H1 (cell line): ENCODE measurements around the gene CFAP97D2. TPM values are rescaled to one million over a fixed set of nuclear protein-coding genes. Genes with fewer than 3 reads are reported as not detected.

Experiments
- CTCF ChIA-PET: fragments of 300-600 bp; sonication (Branson Sonifier 250); formaldehyde crosslinking; loops from one replicate; lab custom pipeline; 2021; ENCODE audit not compliant: partially characterized antibody; lab: Charles Lee
- POLR2A ChIA-PET: fragments of 300-600 bp; sonication (Branson Sonifier 250); formaldehyde crosslinking; loops from one replicate; lab custom pipeline; 2021; ENCODE audit warnings: inconsistent platforms; ENCODE audit not compliant: partially characterized antibody; lab: Charles Lee
- DNase-seq, 2 experiments: peaks; one replicate each; pipeline versions ENCODE4 v3.0.0 to v3.0.0-alpha.2; 2010 to 2022; ENCODE audit warnings: low spot score in 2 of 2, low read depth in 1 of 2, mixed read lengths in 1 of 2
- FAIRE-seq: peaks from 2 replicates; lab custom pipeline; 2011; peaks lifted over from hg19 to GRCh38; lab: Jason Lieb, UNC
- H2AFZ ChIP-seq: 2 replicates; pipeline ENCODE4 v1.8.1; 2012; ENCODE audit warnings: low read length, inconsistent platforms
- H2AK5ac ChIP-seq: 2 replicates; pipeline ENCODE4 v1.6.1; 2013; ENCODE audit warnings: low read depth, low read length
- H2BK120ac ChIP-seq: replicated peaks from 2 replicates; pipeline ENCODE3; 2013; ENCODE audit warnings: low read depth, low read length, inconsistent platforms
- H2BK12ac ChIP-seq: 2 replicates; pipeline ENCODE4 v1.6.1; 2013; ENCODE audit warnings: low read depth, low read length
- H2BK15ac ChIP-seq: 2 replicates; pipeline ENCODE4 v1.6.1; 2013; ENCODE audit warnings: low read length
- H2BK20ac ChIP-seq: 2 replicates; pipeline ENCODE4 v1.6.1; 2013; ENCODE audit warnings: low read length
- H2BK5ac ChIP-seq: 2 replicates; pipeline ENCODE4 v1.6.1; 2013; ENCODE audit warnings: low read depth, low read length
- H3K14ac ChIP-seq: 2 replicates; pipeline ENCODE4 v1.6.1; 2013; ENCODE audit warnings: inconsistent platforms; ENCODE audit not compliant: insufficient read length
- H3K18ac ChIP-seq: 2 replicates; pipeline ENCODE4 v1.6.1; 2013; ENCODE audit warnings: low read length; ENCODE audit errors: extremely low read depth
- H3K23ac ChIP-seq: 2 replicates; pipeline ENCODE4 v1.6.1; 2013; ENCODE audit warnings: inconsistent platforms; ENCODE audit not compliant: insufficient read length
- H3K23me2 ChIP-seq: 2 replicates; pipeline ENCODE4 v1.6.1; 2013; ENCODE audit warnings: low read depth, low read length
- H3K27ac ChIP-seq: 2 replicates; pipeline ENCODE4 v1.6.1; 2011; ENCODE audit warnings: low read depth, low read length, inconsistent platforms
- H3K27me3 ChIP-seq, 4 experiments: replicated peaks in 1 of 4; 1 replicate in 1 of 4; 2 replicates in 3 of 4; pipeline versions ENCODE4 v1.6.1 to v1.8.1; 2011 to 2013; ENCODE audit warnings: low read length in 3 of 4, mild to moderate bottlenecking in 3 of 4, inconsistent platforms in 2 of 4, mixed read lengths in 2 of 4, moderate library complexity in 1 of 4; ENCODE audit not compliant: control insufficient read depth in 3 of 4, insufficient read depth in 3 of 4; ENCODE audit errors: extremely low read depth in 1 of 4
- H3K36me3 ChIP-seq, 4 experiments: 2 replicates each; pipeline versions ENCODE4 v1.6.1 to v1.8.1; 2011 to 2013; ENCODE audit warnings: mild to moderate bottlenecking in 4 of 4, low read length in 3 of 4, moderate library complexity in 2 of 4, control low read depth in 1 of 4, inconsistent platforms in 1 of 4; ENCODE audit not compliant: insufficient read depth in 4 of 4, control insufficient read depth in 2 of 4
- H3K4ac ChIP-seq: replicated peaks from 2 replicates; pipeline ENCODE3; 2013; ENCODE audit warnings: low read length, low read depth, mixed read lengths, inconsistent platforms; ENCODE audit not compliant: insufficient read length
- H3K4me1 ChIP-seq, 4 experiments: replicated peaks in 1 of 4; 1 replicate in 1 of 4; 2 replicates in 3 of 4; pipeline versions ENCODE4 v1.6.1 to v1.8.1; 2011 to 2013; ENCODE audit warnings: low read length in 3 of 4, inconsistent platforms in 2 of 4, mixed read lengths in 1 of 4; ENCODE audit not compliant: insufficient read depth in 4 of 4, control insufficient read depth in 3 of 4
- H3K4me2 ChIP-seq, 2 experiments: 2 replicates each; pipeline versions ENCODE4 v1.6.1 to v1.8.1; 2011 to 2013; ENCODE audit warnings: low read depth in 2 of 2, low read length in 2 of 2, control low read depth in 1 of 2, inconsistent platforms in 1 of 2, mild to moderate bottlenecking in 1 of 2; ENCODE audit not compliant: insufficient read depth in 1 of 2
- H3K4me3 ChIP-seq, 4 experiments: fragments of 200-600, 300-600 bp in 1 of 4; sonication (generic), shearing (Covaris generic), sonication (Bioruptor Twin) in 1 of 4; 2 replicates each; pipeline versions ENCODE4 v1.5.1 to v1.8.1; 2011 to 2016; ENCODE audit warnings: low read length in 4 of 4, low read depth in 3 of 4, control low read depth in 2 of 4, inconsistent platforms in 2 of 4, mild to moderate bottlenecking in 2 of 4, mixed read lengths in 1 of 4, moderate library complexity in 1 of 4; ENCODE audit not compliant: insufficient read depth in 2 of 4; ENCODE audit errors: extremely low read depth in 1 of 4
- H3K56ac ChIP-seq: replicated peaks from 2 replicates; pipeline ENCODE3; 2013; ENCODE audit warnings: low read depth, mild to moderate bottlenecking, mixed read lengths, low read length, inconsistent platforms; ENCODE audit not compliant: insufficient read length
- H3K79me1 ChIP-seq: 2 replicates; pipeline ENCODE4 v1.6.1; 2013; ENCODE audit warnings: low read depth, low read length, control low read depth
- H3K79me2 ChIP-seq, 2 experiments: 2 replicates each; pipeline versions ENCODE4 v1.6.1 to v1.8.1; 2012 to 2013; ENCODE audit warnings: low read length in 2 of 2, mild to moderate bottlenecking in 2 of 2, inconsistent platforms in 1 of 2; ENCODE audit not compliant: insufficient read depth in 2 of 2, control insufficient read depth in 1 of 2
- H3K9ac ChIP-seq, 4 experiments: replicated peaks in 1 of 4; 1 replicate in 1 of 4; 2 replicates in 3 of 4; pipeline versions ENCODE4 v1.6.1 to v1.8.1; 2011 to 2013; ENCODE audit warnings: low read depth in 3 of 4, low read length in 3 of 4, control low read depth in 2 of 4, mild to moderate bottlenecking in 2 of 4, moderate library complexity in 2 of 4, inconsistent platforms in 1 of 4; ENCODE audit errors: extremely low read depth in 1 of 4
- H3K9me3 ChIP-seq, 2 experiments: 2 replicates each; pipeline versions ENCODE4 v1.6.1 to v1.8.1; 2012 to 2013; ENCODE audit warnings: mild to moderate bottlenecking in 2 of 2, moderate library complexity in 2 of 2, control low read depth in 1 of 2, inconsistent platforms in 1 of 2, low read depth in 1 of 2, low read length in 1 of 2, mixed read lengths in 1 of 2; ENCODE audit not compliant: insufficient read depth in 2 of 2
- H4K20me1 ChIP-seq, 2 experiments: replicated peaks in 1 of 2; 2 replicates each; pipeline versions ENCODE3 to v1.8.1; 2011 to 2013; ENCODE audit warnings: inconsistent platforms in 2 of 2, low read length in 2 of 2, mild to moderate bottlenecking in 1 of 2; ENCODE audit not compliant: insufficient read depth in 2 of 2, control insufficient read depth in 1 of 2
- H4K5ac ChIP-seq: 2 replicates; pipeline ENCODE4 v1.6.1; 2013; ENCODE audit warnings: low read length, low read depth, mixed read lengths, inconsistent platforms; ENCODE audit not compliant: insufficient read length
- H4K8ac ChIP-seq: 2 replicates; pipeline ENCODE4 v1.8.0; 2013; ENCODE audit warnings: mild to moderate bottlenecking, moderate library complexity, low read length, inconsistent platforms; ENCODE audit not compliant: insufficient read depth; ENCODE audit errors: extremely low read depth
- H4K91ac ChIP-seq: replicated peaks from 2 replicates; pipeline ENCODE3; 2013; ENCODE audit warnings: low read length, mixed read lengths, inconsistent platforms; ENCODE audit not compliant: insufficient read length
- ASH2L ChIP-seq: fragments of 200-600, 300-600 bp; sonication (generic); IDR thresholded peaks from one replicate; pipeline ENCODE4 v1.7.1; 2017; ENCODE audit warnings: low read length
- CBX8 ChIP-seq: fragments of 300-800, 300-1000 bp; sonication (generic); IDR thresholded peaks from 2 replicates; pipeline ENCODE4 v1.7.1; 2016; ENCODE audit warnings: low read depth, low read length, borderline replicate concordance
- CTBP2 ChIP-seq: IDR thresholded peaks from 2 replicates; pipeline ENCODE4 v1.7.0; 2011; ENCODE audit warnings: borderline replicate concordance, mild to moderate bottlenecking, moderate library complexity, mixed read lengths, low read length; ENCODE audit not compliant: insufficient read depth, insufficient read length
- KDM4A ChIP-seq: IDR thresholded peaks from one replicate; pipeline ENCODE4 v1.7.1; 2012; ENCODE audit warnings: low read depth, mild to moderate bottlenecking, moderate library complexity, low read length, inconsistent platforms; ENCODE audit not compliant: severe bottlenecking
- NRF1 ChIP-seq: IDR thresholded peaks from 2 replicates; pipeline ENCODE4 v1.6.1; 2011; ENCODE audit warnings: mild to moderate bottlenecking, low read depth, low read length, improper control_type of control experiment
- SIN3A ChIP-seq, 2 experiments: IDR thresholded peaks in 1 of 2; conservative IDR thresholded peaks in 1 of 2; 2 replicates each; pipeline ENCODE4 v1.6.1; 2011 to 2012; ENCODE audit warnings: low read length in 2 of 2, improper control_type of control experiment in 1 of 2, low read depth in 1 of 2, mild to moderate bottlenecking in 1 of 2
- ZNF274 ChIP-seq: IDR thresholded peaks from 2 replicates; pipeline ENCODE4 v1.7.0; 2012; ENCODE audit warnings: low read length, borderline replicate concordance; ENCODE audit errors: extremely low read depth
- WGBS, 2 experiments: shearing (Covaris generic) in 1 of 2; methylation state at CpG; one replicate each; pipeline versions ENCODE4 v1.1.6 to v1.1.7; 2013 to 2015; ENCODE audit warnings: low lambda C conversion rate in 2 of 2, mixed read lengths in 2 of 2, inconsistent platforms in 1 of 2, low coverage in 1 of 2, missing lambda C conversion rate in 1 of 2; ENCODE audit not compliant: insufficient replicate concordance in 2 of 2, insufficient coverage in 1 of 2, insufficient read length in 1 of 2; ENCODE audit errors: extremely low coverage in 1 of 2, missing lambda C conversion rate in 1 of 2; 5-methylcytosine and 5-hydroxymethylcytosine counted together
- polyA plus RNA-seq, 7 experiments: library from polyadenylated mRNA; depleted of rRNA in 3 of 7; stranded (reverse) in 5 of 7; unstranded in 2 of 7; fragments of >200 nt in 5 of 7; fragments of 200-250 nt in 2 of 7; gene quantifications; 1 replicate in 5 of 7; 2 replicates in 1 of 7; 4 replicates in 1 of 7; pipeline versions ENCODE4 v1.2.1 to v1.2.3, GENCODE V29; 2011 to 2013; ENCODE audit warnings: missing spikeins in 2 of 7, mixed read lengths in 2 of 7
- total RNA-seq: library from RNA; stranded (reverse); fragmentation: NEBNext Ultra II Directional; extraction: Animal tissue kit (Norgen Biotek cat#: 25700); gene quantifications from 2 replicates; pipeline ENCODE4 v1.2.1, GENCODE V29; 2021
- TF ChIP-seq, protein P1 (sequence below): IDR thresholded peaks from 2 replicates; pipeline ENCODE4 v1.6.1; 2012; ENCODE audit warnings: inconsistent platforms

CFAP97D2 gene
- total and polyA plus RNA-seq, 2 of the 8 experiments (the other 6 are each of a cell fraction or from before 2014, with no cell fraction given) = not detected

DNA sequence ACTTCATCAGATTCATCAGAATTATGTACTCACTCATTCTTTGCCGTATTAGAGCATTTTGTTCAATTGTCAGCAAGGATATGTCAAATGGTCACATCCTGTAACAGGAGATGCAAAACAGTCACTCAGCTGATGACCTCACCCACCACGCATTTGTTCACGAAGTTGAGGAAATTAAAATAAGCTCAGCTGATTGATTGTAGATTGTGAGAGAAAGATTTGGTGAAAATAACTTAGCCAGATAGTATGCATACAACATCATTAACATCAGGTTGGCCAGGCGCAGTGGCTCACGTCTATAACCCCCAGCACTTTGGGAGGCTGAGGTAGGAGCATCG is 33.1 kb downstream of the CFAP97D2 start:
- no peak overlapping the region for H3K9ac ChIP-seq
- peaks cover 2% of the 10 kb centered on the region for H3K23me2 ChIP-seq
- no peak overlapping the region for H3K4me2 ChIP-seq
- no peak overlapping the region for H3K4ac ChIP-seq
- no peaks in the 10 kb centered on the region for H3K36me3 ChIP-seq
- H2BK12ac ChIP-seq = no peak overlapping the region
- POLR2A ChIA-PET = no interaction called here
- no peak overlapping the region for H2AK5ac ChIP-seq
- H3K14ac ChIP-seq = no peak overlapping the region
- H2BK120ac ChIP-seq = no peak overlapping the region
- no peak for FAIRE-seq
- no peak overlapping the region for H3K56ac ChIP-seq
- no peak overlapping the region for H2BK5ac ChIP-seq
- DNase-seq = no peak
- peaks cover 9% of the 10 kb centered on the region in 2 experiments for H3K9me3 ChIP-seq
- H3K27me3 ChIP-seq = no peaks in the 10 kb centered on the region
- H3K79me2 ChIP-seq = no peaks in the 10 kb centered on the region
- TF ChIP-seq KDM4A (no peak), ZNF274 (no peak), ASH2L (no peak), SIN3A (conservative IDR thresholded peaks at IDR 0.05 in 1 of 2, IDR thresholded peaks at IDR 0.05 in 1 of 2; ENCODE audit: low read depth in 1 of 2, low read length in 2 of 2) (no peak), NRF1 (no peak), CBX8 (no peak), CTBP2 (no peak)
- TF ChIP-seq, protein P1, sequence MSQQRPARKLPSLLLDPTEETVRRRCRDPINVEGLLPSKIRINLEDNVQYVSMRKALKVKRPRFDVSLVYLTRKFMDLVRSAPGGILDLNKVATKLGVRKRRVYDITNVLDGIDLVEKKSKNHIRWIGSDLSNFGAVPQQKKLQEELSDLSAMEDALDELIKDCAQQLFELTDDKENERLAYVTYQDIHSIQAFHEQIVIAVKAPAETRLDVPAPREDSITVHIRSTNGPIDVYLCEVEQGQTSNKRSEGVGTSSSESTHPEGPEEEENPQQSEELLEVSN = no peak
- TF ChIP-seq, all 59 proteins: peak for 0
- Histone ChIP-seq H3K4me1 (no peaks in the 10 kb centered on the region), H3K23ac (no peak overlapping the region), H3K4me3 (no peak overlapping the region), H3K18ac (no peak overlapping the region), H3K27ac (no peak overlapping the region), H4K8ac (no peak overlapping the region), H3K79me1 (no peaks in the 10 kb centered on the region), H2BK20ac (no peak overlapping the region), H4K91ac (no peak overlapping the region), H4K5ac (no peak overlapping the region), H2AFZ (0 out of 2 replicates have a peak overlapping the region, but pooled peaks have one; percentile 58), H2BK15ac (no peak overlapping the region), H4K20me1 (no peaks in the 10 kb centered on the region)
- WGBS, 2 experiments = 88% methylated on average over 6 of the region's 6 CpGs; no CpG with 5 or more reads in 1 of the 2 experiments
- CTCF ChIA-PET = interaction anchor here (0.6 to 1.9 kb wide), 3 partner anchors 14 to 134 kb away, joined by 3 to 8 read pairs (median 3); no protein-coding TSS in a partner anchor
